ENCODE results near the gene AOPEP. TPM values are rescaled to one million over a fixed set of nuclear protein-coding genes. Genes with fewer than 3 reads are reported as not detected.

The AOPEP gene
- total RNA-seq, 1 experiment from 2014 or later: 89.5 TPM

- Mint-ChIP-seq H3K36me3 (ENCODE audit: insufficient read depth, unreplicated experiment) (peaks cover 4% of the 10 kb centered on the region), H3K9me3 (ENCODE audit: low read depth, unreplicated experiment) (no peaks in the 10 kb centered on the region), H3K4me3 (ENCODE audit: low read depth, unreplicated experiment) (no peak overlapping the region), H3K27me3 (ENCODE audit: unreplicated experiment) (no peaks in the 10 kb centered on the region), H3K4me1 (ENCODE audit: low read depth, unreplicated experiment) (no peaks in the 10 kb centered on the region), H3K27ac (ENCODE audit: unreplicated experiment) (no peak overlapping the region)
- DNase-seq: no peak
- TF ChIP-seq CTCF (IDR thresholded peaks at IDR 0.05; ENCODE audit: unreplicated experiment): no peak
- no TSS peak for BruUV-seq (replicated peaks)
- intact Hi-C loops (cut with micrococcal nuclease; ENCODE audit: unreplicated experiment): no loop called here
- CTCF ChIA-PET: interaction anchor here (0.5 kb wide), 1 partner anchor 63 kb away, joined by 3 read pairs; no protein-coding TSS in a partner anchor
Observed at GRCh38 chr9:94771096-94771495, 44.6 kb downstream of the AOPEP start.

GRCh38 chr9:94772144-94772543 lies 45.6 kb downstream of the AOPEP start:
- Mint-ChIP-seq H3K9me3 (ENCODE audit: low read depth, unreplicated experiment) (no peaks in the 10 kb centered on the region), H3K27ac (ENCODE audit: unreplicated experiment) (no peak overlapping the region), H3K4me3 (ENCODE audit: low read depth, unreplicated experiment) (no peak overlapping the region), H3K4me1 (ENCODE audit: low read depth, unreplicated experiment) (no peaks in the 10 kb centered on the region), H3K36me3 (ENCODE audit: insufficient read depth, unreplicated experiment) (peaks cover 4% of the 10 kb centered on the region), H3K27me3 (ENCODE audit: unreplicated experiment) (no peaks in the 10 kb centered on the region)
- no TSS peak for BruUV-seq (replicated peaks)
- intact Hi-C loops (cut with micrococcal nuclease; ENCODE audit: unreplicated experiment): no loop called here
- CTCF ChIA-PET: interaction anchor here (0.9 kb wide), 1 partner anchor 103 kb away, joined by 4 read pairs; no protein-coding TSS in a partner anchor
- DNase-seq: no peak
- no peak for TF ChIP-seq CTCF (IDR thresholded peaks at IDR 0.05; ENCODE audit: unreplicated experiment)

- Mint-ChIP-seq H3K9me3 (ENCODE audit: low read depth, unreplicated experiment) (no peaks in the 10 kb centered on the region), H3K36me3 (ENCODE audit: insufficient read depth, unreplicated experiment) (peaks cover 4% of the 10 kb centered on the region), H3K4me3 (ENCODE audit: low read depth, unreplicated experiment) (no peak overlapping the region), H3K4me1 (ENCODE audit: low read depth, unreplicated experiment) (no peaks in the 10 kb centered on the region), H3K27me3 (ENCODE audit: unreplicated experiment) (no peaks in the 10 kb centered on the region), H3K27ac (ENCODE audit: unreplicated experiment) (no peak overlapping the region)
- BruUV-seq (replicated peaks): no TSS peak
- no peak for TF ChIP-seq CTCF (IDR thresholded peaks at IDR 0.05; ENCODE audit: unreplicated experiment)
- DNase-seq: no peak
- CTCF ChIA-PET: interaction anchor here (0.9 kb wide), 1 partner anchor 104 kb away, joined by 4 read pairs; no protein-coding TSS in a partner anchor
- intact Hi-C loops (cut with micrococcal nuclease; ENCODE audit: unreplicated experiment): no loop called here
Observed at GRCh38 chr9:94772639-94773303, 46.3 kb downstream of the AOPEP start.

- CTCF ChIA-PET: no interaction called here
- no peaks in the 10 kb centered on the region for H3K27me3 Mint-ChIP-seq (ENCODE audit: unreplicated experiment)
- H3K9me3 Mint-ChIP-seq (ENCODE audit: low read depth, unreplicated experiment): no peaks in the 10 kb centered on the region
- H3K27ac Mint-ChIP-seq (ENCODE audit: unreplicated experiment): no peak overlapping the region
- no TSS peak for BruUV-seq (replicated peaks)
- no peak for DNase-seq
- peaks cover 4% of the 10 kb centered on the region for H3K36me3 Mint-ChIP-seq (ENCODE audit: insufficient read depth, unreplicated experiment)
- no peak overlapping the region for H3K4me3 Mint-ChIP-seq (ENCODE audit: low read depth, unreplicated experiment)
- intact Hi-C loops (cut with micrococcal nuclease; ENCODE audit: unreplicated experiment): no loop called here
- no peak for TF ChIP-seq CTCF (IDR thresholded peaks at IDR 0.05; ENCODE audit: unreplicated experiment)
- no peaks in the 10 kb centered on the region for H3K4me1 Mint-ChIP-seq (ENCODE audit: low read depth, unreplicated experiment)
Observed at GRCh38 chr9:94773655-94774054, 47.2 kb downstream of the AOPEP start.
